Hindlimb muscle (tissue), 1 donor: ENCODE data around the gene BZW2. TPM values are rescaled to one million over a fixed set of nuclear protein-coding genes. Genes with fewer than 3 reads are reported as not detected.

Experiments used
- DNase-seq: peaks from one replicate; pipeline ENCODE4 v3.0.0-alpha.2; 2013
- polyA plus RNA-seq: library from polyadenylated mRNA; unstranded; fragments of 120-200 nt; gene quantifications from one replicate; pipeline ENCODE4 v1.2.1, GENCODE V29; 2013; ENCODE audit not compliant: insufficient read length

The BZW2 gene
- polyA plus RNA-seq, 1 donor = 142 TPM

GRCh38 chr7:16754856-16755317 lies 108.9 kb downstream of the BZW2 start:
- DNase-seq = no peak

- no peak for DNase-seq
Observed at GRCh38 chr7:16755397-16755796, 109.4 kb downstream of the BZW2 start.

Other genes with a start within 250 kb of the BZW2 start
- gene CRPPA, start 224.6 kb upstream of the BZW2 start, polyA plus RNA-seq = 4.4 TPM
- 6.1 TPM for gene SOSTDC1, start 180.4 kb upstream of the BZW2 start, polyA plus RNA-seq
- gene LRRC72, start 119.4 kb upstream of the BZW2 start, polyA plus RNA-seq = not detected
- 22.8 TPM for gene ANKMY2, start 427 bp upstream of the BZW2 start, polyA plus RNA-seq
- gene TSPAN13, start 107.6 kb downstream of the BZW2 start, polyA plus RNA-seq = 74.1 TPM
- gene AGR2, start 158.8 kb downstream of the BZW2 start, polyA plus RNA-seq = 6.5 TPM
- gene AGR3, start 235.8 kb downstream of the BZW2 start, polyA plus RNA-seq = not detected